ENCODE data around the gene PI4KB.
"Not testable (repeated sequence)": the region's sequence is repeated elsewhere in the genome, so short reads cannot be mapped to it uniquely, and the experiment has no call there.

PI4KB gene

DNA sequence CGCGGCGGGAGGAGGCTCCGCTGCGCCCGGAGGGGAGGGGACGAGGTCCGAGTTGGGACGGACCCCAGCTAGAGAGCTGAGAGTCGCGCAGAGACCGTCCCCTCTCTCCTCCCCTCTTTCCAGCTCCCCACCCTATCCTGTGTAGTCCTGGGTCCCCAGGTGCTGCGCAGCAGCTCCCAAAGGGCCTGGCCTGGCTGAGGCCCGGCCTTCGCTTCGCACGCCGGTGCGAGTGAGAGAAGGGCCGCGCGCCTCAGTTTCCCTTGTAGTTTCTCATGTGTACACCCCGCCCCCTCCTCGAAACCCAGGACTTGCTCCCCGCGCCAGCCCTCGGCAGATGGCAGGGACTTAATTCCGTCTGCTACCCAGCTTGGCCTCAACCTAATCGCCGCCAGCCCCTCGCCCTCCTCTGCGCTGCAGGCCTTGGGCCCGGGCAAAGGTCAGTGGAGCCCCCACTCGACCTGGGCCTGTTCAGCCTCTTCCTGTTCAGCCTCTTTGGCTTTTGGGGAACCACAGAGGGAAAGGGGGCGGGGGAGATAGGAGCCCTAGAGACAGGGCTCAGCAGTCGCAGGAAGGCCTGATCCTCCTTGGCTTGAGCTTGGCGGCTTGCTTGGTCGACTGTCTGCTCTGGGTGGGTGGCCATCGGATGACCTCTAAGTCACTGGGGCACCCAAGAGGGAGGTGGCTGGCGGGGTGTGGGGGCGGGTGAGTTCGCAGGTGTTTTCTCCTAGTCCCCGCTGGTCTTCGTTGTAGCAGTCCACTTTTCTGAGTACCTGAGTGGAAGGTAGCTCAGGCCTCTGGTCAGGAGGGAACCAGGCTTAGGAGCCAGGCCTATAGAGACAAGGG, 44.1 kb downstream of the PI4KB start:
- Histone ChIP-seq H3K9ac (peak overlapping the region; percentile 94), H4K20me1 (peaks cover 58% of the 10 kb centered on the region), H3K36me3 (peaks cover 37% of the 10 kb centered on the region), H3K4me2 (peak overlapping the region; percentile 88), H3K4me3 (peak overlapping the region; percentile 98), H3K9me3 (no peaks in the 10 kb centered on the region), H3K4me1 (peaks cover 27% of the 10 kb centered on the region), H3K27ac (peak overlapping the region; percentile 94), H3K27me3 (no peaks in the 10 kb centered on the region)
- no peak for TF ChIP-seq Cebpa-rat (IDR thresholded peaks at IDR 0.05)

GRCh38 chr1:151281969-151282882, 45.0 kb downstream of the PI4KB start, which contains the start of gene ZNF687:
Gene ZNF687, plus strand, starts transcription at chr1:151282299. Its CDS starts 3,993 bp downstream, at chr1:151286292.
- TF ChIP-seq Cebpa-rat (IDR thresholded peaks at IDR 0.05): no peak
- Histone ChIP-seq H3K4me2 (peak within 1 kb of the TSS; percentile 88), H3K9ac (peak within 1 kb of the TSS; percentile 94), H3K4me3 (peak within 1 kb of the TSS; percentile 98), H3K27ac (peak within 1 kb of the TSS; percentile 94), H3K9me3 (no peaks in the 10 kb centered on the region), H3K4me1 (peaks cover 30% of the 10 kb centered on the region), H3K27me3 (no peaks in the 10 kb centered on the region), H3K36me3 (peaks cover 28% of the 10 kb centered on the region), H4K20me1 (peaks cover 49% of the 10 kb centered on the region)

- peak overlapping the region; percentile 82 for H3K4me2 ChIP-seq
- peak overlapping the region; percentile 91 for H3K27ac ChIP-seq
- H3K9me3 ChIP-seq: no peaks in the 10 kb centered on the region
- peak; percentile 52; the same call in 1 of the 2 replicates for TF ChIP-seq Cebpa-rat (IDR thresholded peaks at IDR 0.05)
- H3K36me3 ChIP-seq: peaks cover 20% of the 10 kb centered on the region
- peak overlapping the region; percentile 88 for H3K9ac ChIP-seq
- H3K4me1 ChIP-seq: peaks cover 38% of the 10 kb centered on the region
- peaks cover 41% of the 10 kb centered on the region for H4K20me1 ChIP-seq
- H3K4me3 ChIP-seq: peak overlapping the region; percentile 98
- H3K27me3 ChIP-seq: no peaks in the 10 kb centered on the region
Measured at GRCh38 chr1:151281225-151281968, 45.8 kb downstream of the PI4KB start.

DNA sequence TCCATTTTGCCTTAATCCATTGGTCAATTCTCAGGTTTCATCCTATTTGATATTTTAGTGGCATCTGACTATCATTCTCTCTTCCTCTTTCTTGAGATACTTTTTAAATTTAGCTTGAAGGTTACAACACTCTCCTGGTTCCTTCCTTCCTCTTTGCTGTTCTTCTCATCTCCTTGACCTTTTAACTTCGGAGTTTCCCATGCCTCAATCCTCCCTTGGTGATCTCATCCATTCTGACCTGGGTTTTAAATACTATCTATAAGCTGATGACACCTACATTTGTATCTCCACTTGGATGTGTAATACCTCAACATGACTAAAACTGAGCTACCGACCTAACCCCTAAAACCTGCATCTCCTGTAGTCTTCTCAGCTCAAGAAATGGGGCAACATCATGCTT, 50.0 kb downstream of the PI4KB start:
- H3K9ac ChIP-seq: no peak overlapping the region
- H4K20me1 ChIP-seq: no peaks in the 10 kb centered on the region
- no peak for TF ChIP-seq Cebpa-rat (IDR thresholded peaks at IDR 0.05)
- H3K4me3 ChIP-seq: no peak overlapping the region
- no peaks in the 10 kb centered on the region for H3K27me3 ChIP-seq
- H3K27ac ChIP-seq: no peak overlapping the region
- H3K9me3 ChIP-seq: no peaks in the 10 kb centered on the region
- H3K4me1 ChIP-seq: peaks cover 20% of the 10 kb centered on the region
- H3K36me3 ChIP-seq: 0 out of 2 replicates have a peak, but pooled peaks cover 19% of the 10 kb centered on the region
- peak overlapping the region; percentile 50 for H3K4me2 ChIP-seq

- not testable (repeated sequence) for H3K27me3 ChIP-seq, H3K9ac ChIP-seq, H4K20me1 ChIP-seq, H3K9me3 ChIP-seq, H3K4me3 ChIP-seq, H3K27ac ChIP-seq, H3K4me2 ChIP-seq
- Histone ChIP-seq H3K36me3 (peaks cover 33% of the 10 kb centered on the region; the same call in 1 of the 2 replicates), H3K4me1 (peaks cover 14% of the 10 kb centered on the region)
Measured at GRCh38 chr1:151275341-151275740, 51.9 kb downstream of the PI4KB start.

DNA sequence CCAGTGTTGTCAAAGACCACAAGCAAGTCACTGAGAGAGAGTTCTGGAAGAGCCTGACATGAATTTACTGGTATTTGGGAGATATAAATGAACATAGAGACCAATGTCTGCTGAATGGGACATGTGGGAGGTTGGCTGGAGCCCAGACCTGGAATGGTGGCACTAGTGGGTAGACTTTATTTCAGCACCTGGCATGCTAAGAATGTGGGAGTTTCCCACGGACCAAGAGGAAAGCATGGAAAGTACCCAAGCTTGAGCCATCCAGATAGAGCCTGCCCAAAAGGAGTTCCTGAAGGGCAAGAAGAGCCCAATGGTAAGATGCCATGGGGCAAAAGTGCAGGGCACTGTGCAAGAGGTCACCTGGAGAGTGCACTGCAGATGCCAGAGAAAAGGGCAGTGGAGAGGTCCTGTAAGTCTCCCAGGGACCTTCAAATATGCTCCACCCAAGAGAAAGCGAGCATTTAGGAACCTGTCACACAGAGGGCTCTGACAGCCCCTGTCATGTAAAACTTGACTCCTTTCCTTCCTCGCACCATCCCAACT, 53.2 kb downstream of the PI4KB start:
- Histone ChIP-seq H3K9me3 (no peaks in the 10 kb centered on the region), H3K27me3 (no peaks in the 10 kb centered on the region)
- TF ChIP-seq Cebpa-rat (IDR thresholded peaks at IDR 0.05): no peak

DNA sequence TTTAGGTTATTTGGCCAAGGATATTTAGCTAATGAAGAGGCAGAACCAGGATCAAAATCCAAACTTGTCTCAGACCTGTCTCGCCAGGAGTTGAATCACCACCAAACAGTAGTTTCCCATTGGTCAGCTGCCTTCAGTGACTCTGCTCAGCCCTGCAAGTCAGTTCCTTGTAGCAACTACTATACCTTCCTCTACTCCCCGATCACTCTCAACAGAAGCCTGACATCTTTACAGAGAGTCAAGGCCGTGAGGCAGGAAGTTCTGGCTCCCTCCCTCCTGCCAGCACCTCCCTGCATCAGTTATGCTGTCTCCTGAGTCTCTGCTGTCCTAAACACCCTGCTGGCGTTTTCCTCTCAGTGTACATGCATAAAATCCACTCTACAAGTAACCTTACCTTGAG, 59.5 kb downstream of the PI4KB start:
- H3K4me2 ChIP-seq: no peak overlapping the region
- H3K9ac ChIP-seq: no peak overlapping the region
- no peaks in the 10 kb centered on the region for H4K20me1 ChIP-seq
- no peaks in the 10 kb centered on the region for H3K9me3 ChIP-seq
- no peaks in the 10 kb centered on the region for H3K4me1 ChIP-seq
- no peak overlapping the region for H3K4me3 ChIP-seq
- TF ChIP-seq Cebpa-rat (IDR thresholded peaks at IDR 0.05): no peak
- H3K27me3 ChIP-seq: no peaks in the 10 kb centered on the region
- H3K27ac ChIP-seq: no peak overlapping the region
- peaks cover 93% of the 10 kb centered on the region for H3K36me3 ChIP-seq

More for the DNA sequence above, 53.2 kb downstream of the PI4KB start:
- H3K9ac ChIP-seq: no peak overlapping the region
- H3K36me3 ChIP-seq: peaks cover 45% of the 10 kb centered on the region
- peaks cover 14% of the 10 kb centered on the region for H3K4me1 ChIP-seq
- H3K4me2 ChIP-seq: no peak overlapping the region
- no peak overlapping the region for H3K27ac ChIP-seq
- no peaks in the 10 kb centered on the region for H4K20me1 ChIP-seq
- no peak overlapping the region for H3K4me3 ChIP-seq

GRCh38 chr1:151266821-151267220, 60.4 kb downstream of the PI4KB start:
- peaks cover 96% of the 10 kb centered on the region for H3K36me3 ChIP-seq
- H3K27me3 ChIP-seq: no peaks in the 10 kb centered on the region

GRCh38 chr1:151266315-151266714, 60.9 kb downstream of the PI4KB start:
- TF ChIP-seq Cebpa-rat (IDR thresholded peaks at IDR 0.05): no peak
- Histone ChIP-seq H3K9ac (no peak overlapping the region), H3K4me2 (no peak overlapping the region), H3K9me3 (no peaks in the 10 kb centered on the region), H3K4me3 (no peak overlapping the region), H3K36me3 (peaks cover 98% of the 10 kb centered on the region), H4K20me1 (0 out of 2 replicates have a peak, but pooled peaks cover 11% of the 10 kb centered on the region), H3K27ac (no peak overlapping the region), H3K4me1 (no peaks in the 10 kb centered on the region), H3K27me3 (no peaks in the 10 kb centered on the region)

More at GRCh38 chr1:151266821-151267220, 60.4 kb downstream of the PI4KB start:
- Histone ChIP-seq H3K4me1 (no peaks in the 10 kb centered on the region), H3K4me3 (no peak overlapping the region), H4K20me1 (0 out of 2 replicates have a peak, but pooled peaks cover 7% of the 10 kb centered on the region), H3K9ac (no peak overlapping the region), H3K27ac (no peak overlapping the region), H3K9me3 (no peaks in the 10 kb centered on the region), H3K4me2 (no peak overlapping the region)
- no peak for TF ChIP-seq Cebpa-rat (IDR thresholded peaks at IDR 0.05)
